Measurements from ENCODE around the gene NDUFA5.

GRCh38 chr7:123537026-123537642 is 20.5 kb downstream of the NDUFA5 start:
- TF ChIP-seq, protein P1, sequence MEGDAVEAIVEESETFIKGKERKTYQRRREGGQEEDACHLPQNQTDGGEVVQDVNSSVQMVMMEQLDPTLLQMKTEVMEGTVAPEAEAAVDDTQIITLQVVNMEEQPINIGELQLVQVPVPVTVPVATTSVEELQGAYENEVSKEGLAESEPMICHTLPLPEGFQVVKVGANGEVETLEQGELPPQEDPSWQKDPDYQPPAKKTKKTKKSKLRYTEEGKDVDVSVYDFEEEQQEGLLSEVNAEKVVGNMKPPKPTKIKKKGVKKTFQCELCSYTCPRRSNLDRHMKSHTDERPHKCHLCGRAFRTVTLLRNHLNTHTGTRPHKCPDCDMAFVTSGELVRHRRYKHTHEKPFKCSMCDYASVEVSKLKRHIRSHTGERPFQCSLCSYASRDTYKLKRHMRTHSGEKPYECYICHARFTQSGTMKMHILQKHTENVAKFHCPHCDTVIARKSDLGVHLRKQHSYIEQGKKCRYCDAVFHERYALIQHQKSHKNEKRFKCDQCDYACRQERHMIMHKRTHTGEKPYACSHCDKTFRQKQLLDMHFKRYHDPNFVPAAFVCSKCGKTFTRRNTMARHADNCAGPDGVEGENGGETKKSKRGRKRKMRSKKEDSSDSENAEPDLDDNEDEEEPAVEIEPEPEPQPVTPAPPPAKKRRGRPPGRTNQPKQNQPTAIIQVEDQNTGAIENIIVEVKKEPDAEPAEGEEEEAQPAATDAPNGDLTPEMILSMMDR (conservative IDR thresholded peaks at IDR 0.05; ENCODE audit: low read length), result peak; percentile 78
- TF ChIP-seq EZH2phosphoT487 (IDR thresholded peaks at IDR 0.05; ENCODE audit: borderline replicate concordance, low read depth, low read length), result no peak
